Sigmoid colon (tissue), 7 donors: Measurements from ENCODE around the gene KIF13A. TPM values are rescaled to one million over a fixed set of nuclear protein-coding genes. Genes with fewer than 3 reads are reported as not detected.
A peak's percentile ranks its signal among the peaks of the same experiment; 100 is the strongest.

Experiments
- DNase-seq: peaks from one replicate; pipeline ENCODE4 v3.0.0-alpha.2; 2019
- H3K27ac ChIP-seq, 4 donors: fragments of 200-600 bp; sonication (generic); one replicate each; pipeline ENCODE4 v1.5.1; 2016 to 2019; ENCODE audit warnings: mild to moderate bottlenecking in 1 of 4
- H3K27me3 ChIP-seq, 3 donors: fragments of 200-600 bp; sonication (generic); one replicate each; pipeline ENCODE4 v1.5.1; 2019; ENCODE audit warnings: mild to moderate bottlenecking in 1 of 3
- H3K36me3 ChIP-seq, 4 donors: fragments of 200-600 bp; sonication (generic); one replicate each; pipeline ENCODE4 v1.5.1; 2016 to 2019
- H3K4me1 ChIP-seq, 4 donors: fragments of 200-600 bp; sonication (generic); one replicate each; pipeline ENCODE4 v1.5.1; 2017 to 2019
- H3K4me3 ChIP-seq, 4 donors: fragments of 200-600 bp; sonication (generic); one replicate each; pipeline ENCODE4 v1.5.1; 2017 to 2019; ENCODE audit warnings: mild to moderate bottlenecking in 2 of 4, moderate library complexity in 1 of 4
- H3K9me3 ChIP-seq, 4 donors: fragments of 200-600 bp in 3 of 4; sonication (generic) in 3 of 4; one replicate each; pipeline versions ENCODE4 v1.5.1 to v1.6.1; 2013 to 2019
- CTCF ChIP-seq, 4 experiments: fragments of 450-650 bp in 3 of 4; fragments of 200-600 bp in 1 of 4; IDR thresholded peaks; one replicate each; pipeline ENCODE4 v1.5.1; 2016 to 2019; ENCODE audit warnings: antibody characterized with exemption in 4 of 4, mild to moderate bottlenecking in 3 of 4, moderate library complexity in 2 of 4
- EP300 ChIP-seq, 4 donors: sonication (generic); formaldehyde crosslinking; IDR thresholded peaks; one replicate each; pipeline ENCODE4 v1.6.1; 2017; ENCODE audit warnings: antibody characterized with exemption in 4 of 4
- POLR2A ChIP-seq, 2 donors: fragments of 450-650 bp; IDR thresholded peaks; one replicate each; pipeline ENCODE4 v1.6.1; 2016; ENCODE audit warnings: antibody characterized with exemption in 2 of 2, mild to moderate bottlenecking in 2 of 2, moderate library complexity in 2 of 2
- POLR2AphosphoS5 ChIP-seq, 4 donors: sonication (generic); formaldehyde crosslinking; IDR thresholded peaks; one replicate each; pipeline ENCODE4 v1.6.1; 2017; ENCODE audit warnings: antibody characterized with exemption in 4 of 4
- WGBS, 2 donors: extraction: QIAGEN DNeasy Blood & Tissue Kit; methylation state at CpG; one replicate each; pipeline ENCODE4 v1.1.7; 2013; 5-methylcytosine and 5-hydroxymethylcytosine counted together
- intact Hi-C: fragments of 100-400 bp; cut with DNase I; formaldehyde crosslinking; loops from one replicate; pipeline ENCODE4 v1.15.1; 2023
- polyA plus RNA-seq, 3 donors: library from polyadenylated mRNA; stranded (reverse); fragments of 200-250 nt; gene quantifications; one replicate each; pipeline ENCODE4 v1.2.3, GENCODE V29; 2013
- total RNA-seq, 4 donors: library from RNA; depleted of rRNA; stranded (reverse); fragments of >200 nt; gene quantifications; one replicate each; pipeline ENCODE4 v1.1.0, GENCODE V29; 2016
- donor health status: healthy with polysubstance abuse.
- donor health status: Bipolar disorder and iron deficiency.
- donor health status: healthy.

KIF13A gene
- total and polyA plus RNA-seq, 7 donors = 18.5 to 73.8 (median 55.3) TPM

GRCh38 chr6:17856306-17856705 lies 131.1 kb downstream of the KIF13A start:
- Histone ChIP-seq H3K9me3 (no peaks in the 10 kb centered on the region), H3K4me1 (peaks cover 0 to 19% (median 16%) of the 10 kb centered on the region in 4 donors), H3K27ac (no peak overlapping the region), H3K4me3 (no peak overlapping the region), H3K36me3 (peaks cover 0 to 12% (median 0%) of the 10 kb centered on the region in 4 donors), H3K27me3 (no peaks in the 10 kb centered on the region)
- TF ChIP-seq EP300 (IDR thresholded peaks at IDR 0.05) (no peak), CTCF (IDR thresholded peaks at IDR 0.05) (no peak), POLR2A (IDR thresholded peaks at IDR 0.05) (no peak), POLR2AphosphoS5 (IDR thresholded peaks at IDR 0.05) (no peak)
- no peak for DNase-seq
- intact Hi-C loops = no loop called here
- WGBS, 2 donors = 88 to 94% methylated on average over 3 of the region's 3 CpGs

- Histone ChIP-seq H3K4me1 (peaks cover 0 to 28% (median 23%) of the 10 kb centered on the region in 4 donors), H3K27ac (no peak overlapping the region), H3K4me3 (no peak overlapping the region), H3K27me3 (no peaks in the 10 kb centered on the region), H3K9me3 (no peaks in the 10 kb centered on the region), H3K36me3 (peaks cover 0 to 14% (median 0%) of the 10 kb centered on the region in 4 donors)
- no peak for DNase-seq
- 90 to 97% methylated on average over 2 of the region's 2 CpGs for WGBS, 2 donors
- intact Hi-C loops = no loop called here
- no peak for TF ChIP-seq CTCF (IDR thresholded peaks at IDR 0.05)
- no peak for TF ChIP-seq EP300 (IDR thresholded peaks at IDR 0.05)
- TF ChIP-seq POLR2A (IDR thresholded peaks at IDR 0.05) = no peak
- TF ChIP-seq POLR2AphosphoS5 (IDR thresholded peaks at IDR 0.05) = no peak
These were observed 132.1 kb downstream of the KIF13A start for GRCh38 chr6:17855381-17855780.

- Histone ChIP-seq H3K27ac (no peak overlapping the region), H3K36me3 (peaks cover 0 to 32% (median 7%) of the 10 kb centered on the region in 4 donors), H3K4me3 (no peak overlapping the region), H3K4me1 (peaks cover 0 to 29% (median 23%) of the 10 kb centered on the region in 4 donors), H3K9me3 (no peaks in the 10 kb centered on the region), H3K27me3 (no peaks in the 10 kb centered on the region)
- no peak for DNase-seq
- TF ChIP-seq EP300 (IDR thresholded peaks at IDR 0.05) = no peak
- no peak for TF ChIP-seq CTCF (IDR thresholded peaks at IDR 0.05)
- TF ChIP-seq POLR2A (IDR thresholded peaks at IDR 0.05) = no peak
- TF ChIP-seq POLR2AphosphoS5 (IDR thresholded peaks at IDR 0.05) = no peak
- intact Hi-C loops = no loop called here
- WGBS, 2 donors = 92 to 94% methylated on average over 2 of the region's 2 CpGs
These were observed 133.9 kb downstream of the KIF13A start for GRCh38 chr6:17853533-17853932.

- peaks cover 0 to 29% (median 23%) of the 10 kb centered on the region in 4 donors for H3K4me1 ChIP-seq
- TF ChIP-seq POLR2A (IDR thresholded peaks at IDR 0.05) (no peak), POLR2AphosphoS5 (IDR thresholded peaks at IDR 0.05) (peak in 3 of 4 donors; percentile 59 to 75 (median 68))
- peaks cover 0 to 41% (median 8%) of the 10 kb centered on the region in 4 donors for H3K36me3 ChIP-seq
- DNase-seq = no peak
- 70 to 87% methylated on average over 4 of the region's 4 CpGs for WGBS, 2 donors
- intact Hi-C loops = no loop called here
- peak overlapping the region; percentile 37 to 75 (median 46) for H3K27ac ChIP-seq
- H3K9me3 ChIP-seq = no peaks in the 10 kb centered on the region
- H3K4me3 ChIP-seq = no peak overlapping the region
- no peaks in the 10 kb centered on the region for H3K27me3 ChIP-seq
These were observed 135.7 kb downstream of the KIF13A start for GRCh38 chr6:17851720-17852161.

- intact Hi-C loops = no loop called here
- DNase-seq = no peak
- Histone ChIP-seq H3K27me3 (no peaks in the 10 kb centered on the region), H3K9me3 (no peaks in the 10 kb centered on the region), H3K36me3 (peaks cover 0 to 42% (median 8%) of the 10 kb centered on the region in 4 donors), H3K27ac (peak overlapping the region; percentile 37 to 75 (median 46)), H3K4me3 (no peak overlapping the region), H3K4me1 (peaks cover 0 to 29% (median 23%) of the 10 kb centered on the region in 4 donors)
- TF ChIP-seq POLR2A (IDR thresholded peaks at IDR 0.05) = no peak
- TF ChIP-seq EP300 (IDR thresholded peaks at IDR 0.05) = no peak
- no peak for TF ChIP-seq CTCF (IDR thresholded peaks at IDR 0.05)
- no peak for TF ChIP-seq POLR2AphosphoS5 (IDR thresholded peaks at IDR 0.05)
- WGBS, 2 donors = 84 to 86% methylated on average over 3 of the region's 3 CpGs
These were observed 136.3 kb downstream of the KIF13A start for GRCh38 chr6:17851001-17851719.
